Fibroblast of villous mesenchyme (primary cell): ENCODE measurements around the gene ZNHIT6. TPM values are rescaled to one million over a fixed set of nuclear protein-coding genes. Genes with fewer than 3 reads are reported as not detected.
A peak's percentile ranks its signal among the peaks of the same experiment; 100 is the strongest.

ENCODE experiments used
- DNase-seq: peaks from one replicate; pipeline ENCODE4 v3.0.0-alpha.2; 2010; ENCODE audit warnings: low read depth
- H3K4me3 ChIP-seq: 2 replicates; pipeline ENCODE4 v1.5.1; 2011; ENCODE audit warnings: low read depth, mild to moderate bottlenecking, low read length
- CTCF ChIP-seq: IDR thresholded peaks from 2 replicates; pipeline ENCODE4 v1.5.1; 2012; ENCODE audit warnings: low read depth, mild to moderate bottlenecking, low read length; ENCODE audit not compliant: insufficient read depth
- total RNA-seq: library from RNA; depleted of rRNA; stranded (reverse); fragments of >200 nt; gene quantifications from 2 replicates; pipeline ENCODE4 v1.2.3, GENCODE V29; 2012

The ZNHIT6 gene
- total RNA-seq, 1 donor: 17.3 TPM

- H3K4me3 ChIP-seq: no peak overlapping the region
- TF ChIP-seq CTCF: peak; percentile 51
- DNase-seq: peak; percentile 78
These were observed 15.4 kb downstream of the ZNHIT6 start for GRCh38 chr1:85692730-85693314.

GRCh38 chr1:85689775-85690404, 18.3 kb downstream of the ZNHIT6 start:
- H3K4me3 ChIP-seq: no peak overlapping the region
- TF ChIP-seq CTCF: no peak
- no peak for DNase-seq

- DNase-seq: no peak
- no peak for TF ChIP-seq CTCF
- no peak overlapping the region for H3K4me3 ChIP-seq
These were observed 24.8 kb downstream of the ZNHIT6 start for GRCh38 chr1:85683292-85684025.

GRCh38 chr1:85681087-85681486, 27.1 kb downstream of the ZNHIT6 start:
- no peak overlapping the region for H3K4me3 ChIP-seq
- no peak for TF ChIP-seq CTCF
- DNase-seq: no peak

- no peak for TF ChIP-seq CTCF
- DNase-seq: no peak
- no peak overlapping the region for H3K4me3 ChIP-seq
These were observed 30.0 kb downstream of the ZNHIT6 start for GRCh38 chr1:85678193-85678592.

GRCh38 chr1:85677656-85678055, 30.6 kb downstream of the ZNHIT6 start:
- H3K4me3 ChIP-seq: no peak overlapping the region
- TF ChIP-seq CTCF: no peak
- DNase-seq: no peak
